ENCODE measurements around the gene ETNK1. TPM values are rescaled to one million over a fixed set of nuclear protein-coding genes. Genes with fewer than 3 reads are reported as not detected.

The ETNK1 gene
- polyA plus RNA-seq, 4 donors: 62.1 to 92.8 (median 64.2) TPM

DNA sequence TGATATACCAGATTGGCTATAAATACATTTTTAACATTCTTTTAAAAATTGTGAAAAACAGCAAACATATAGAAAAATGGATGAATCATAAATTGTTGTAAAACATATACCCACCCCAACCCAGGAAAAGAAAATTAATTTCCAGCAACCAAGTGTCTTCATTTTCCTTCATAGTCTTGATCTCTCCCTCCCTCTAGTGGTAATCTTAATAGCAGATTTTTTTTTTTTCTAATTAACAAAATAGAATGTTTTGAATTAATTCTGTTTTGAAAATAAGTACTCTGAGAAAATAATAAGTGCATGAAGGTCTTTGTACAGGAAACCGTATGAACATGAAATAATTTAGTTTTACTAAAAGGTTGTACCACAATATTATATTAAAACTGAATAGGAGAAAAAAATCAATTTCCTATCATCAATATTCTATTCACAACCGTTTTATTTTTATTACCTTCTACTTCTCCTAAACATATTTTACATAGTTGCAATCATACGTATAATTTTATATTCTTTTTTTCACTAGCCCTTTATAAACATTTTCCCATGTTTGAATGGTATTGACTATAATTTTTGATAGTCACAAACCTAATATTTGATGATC lies 7.0 kb downstream of the ETNK1 start:
- DNase-seq (ENCODE audit: low read depth in 4 of 4, low spot score in 2 of 4): no peak

DNA sequence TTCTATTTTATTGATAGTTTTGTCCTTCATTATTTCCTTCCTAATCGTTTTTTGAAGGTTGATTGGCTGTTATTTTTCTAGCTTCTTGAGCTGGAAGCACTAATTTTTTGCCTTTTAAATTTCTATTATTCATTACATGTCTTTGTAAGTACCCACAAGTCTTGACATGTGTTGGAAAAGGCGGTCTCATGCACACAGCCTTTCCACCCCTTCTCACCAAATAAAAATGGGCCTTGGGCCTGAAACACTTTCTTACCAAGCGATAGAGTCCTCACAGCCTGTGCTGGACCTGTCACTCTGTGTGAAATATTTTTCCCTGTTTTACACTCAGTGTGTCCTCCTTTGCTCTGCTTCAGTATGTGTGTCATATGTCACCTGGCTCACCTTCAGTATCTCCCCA lies 9.9 kb downstream of the ETNK1 start:
- no peak for DNase-seq (ENCODE audit: low read depth in 4 of 4, low spot score in 2 of 4)

DNA sequence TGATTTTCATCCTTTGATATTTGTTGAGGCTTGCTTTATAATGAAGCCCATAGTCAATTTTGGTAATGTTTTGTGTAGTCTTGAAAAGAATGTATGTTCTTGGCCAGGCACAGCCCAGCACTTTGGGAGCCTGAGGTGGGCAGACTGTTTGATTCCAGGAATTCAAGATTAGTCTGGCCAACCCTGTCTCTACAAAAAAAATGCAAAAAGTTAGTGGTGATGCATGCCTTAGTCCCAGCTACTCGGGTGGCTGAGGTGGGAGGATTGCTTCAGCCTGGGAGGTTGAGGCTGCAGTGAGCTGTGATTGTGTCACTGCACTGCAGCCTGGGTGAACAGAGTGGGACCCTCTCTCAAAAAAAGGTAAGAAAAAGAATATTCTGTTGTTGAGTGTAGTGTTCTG lies 10.8 kb downstream of the ETNK1 start:
- no peak for DNase-seq (ENCODE audit: low read depth in 4 of 4, low spot score in 2 of 4)

DNA sequence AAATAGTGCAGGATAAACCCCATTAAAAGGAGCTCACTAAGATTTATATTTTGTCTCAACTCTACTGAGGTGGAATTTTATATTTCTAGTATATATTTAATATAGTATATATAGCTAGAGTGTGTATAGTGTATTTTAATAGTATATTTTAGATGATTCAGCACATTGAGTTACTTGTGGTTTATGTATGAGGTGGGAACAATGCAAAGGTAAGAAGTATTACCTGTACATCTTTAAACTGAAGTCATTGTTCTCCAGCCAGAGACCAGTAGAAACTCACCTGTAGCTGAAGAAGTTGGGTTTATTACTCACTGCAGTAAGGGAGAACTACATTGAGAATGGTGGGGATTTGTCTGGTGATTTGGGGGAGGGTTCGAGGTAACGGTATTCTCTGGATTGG lies 15.9 kb downstream of the ETNK1 start:
- DNase-seq (ENCODE audit: low read depth in 4 of 4, low spot score in 2 of 4): no peak

DNA sequence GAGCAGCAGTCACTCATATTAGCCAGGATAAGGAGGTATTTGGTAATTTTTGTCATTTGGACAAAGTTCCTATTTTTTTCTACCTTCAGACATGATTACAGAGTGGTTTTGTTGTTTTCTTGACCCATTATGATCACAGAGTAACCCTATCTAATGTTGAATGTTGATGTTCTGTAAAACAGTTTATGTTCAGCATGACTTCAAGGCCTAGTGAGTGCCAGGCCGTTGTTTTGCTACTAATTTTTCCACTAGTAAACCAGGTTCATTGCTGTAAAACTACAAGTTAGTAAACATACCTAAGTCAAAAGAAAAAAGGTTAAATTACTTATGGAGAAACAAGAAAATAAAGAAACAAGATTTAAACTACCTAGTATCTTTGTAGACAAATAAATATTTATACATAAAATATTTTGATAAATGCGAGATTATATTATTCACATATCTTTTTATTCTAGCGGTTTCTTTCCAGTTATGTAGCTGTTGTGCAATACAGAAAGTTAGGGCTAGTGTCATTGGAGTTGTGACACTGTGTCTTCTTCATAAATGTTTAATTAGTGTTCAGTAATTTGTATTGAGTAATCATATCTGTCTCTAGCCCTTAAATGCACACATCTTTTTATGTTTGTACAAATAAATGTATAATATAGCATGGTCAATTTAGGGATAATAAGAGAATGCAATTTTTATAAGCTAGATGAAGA lies 16.5 kb downstream of the ETNK1 start:
- DNase-seq (ENCODE audit: low read depth in 4 of 4, low spot score in 2 of 4): no peak

DNA sequence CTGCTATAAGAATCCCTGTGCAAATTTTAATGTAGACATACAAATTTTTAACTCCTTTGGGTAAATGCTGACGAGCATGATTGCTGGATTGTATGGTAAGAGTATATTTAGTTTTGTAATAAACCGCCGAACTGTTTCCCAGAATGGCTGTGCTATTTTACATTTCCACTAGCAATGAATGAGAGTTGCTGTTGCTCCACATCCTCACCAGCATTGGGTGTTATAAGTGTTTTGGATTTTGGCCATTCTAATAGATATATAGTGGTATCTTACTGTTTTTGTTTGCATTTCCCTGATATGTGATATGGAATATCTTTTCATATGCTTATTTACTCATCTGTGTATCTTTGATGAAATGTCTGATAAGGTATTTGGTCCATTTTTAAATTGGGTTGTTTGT lies 23.7 kb downstream of the ETNK1 start:
- DNase-seq (ENCODE audit: low read depth in 4 of 4, low spot score in 2 of 4): no peak

DNA sequence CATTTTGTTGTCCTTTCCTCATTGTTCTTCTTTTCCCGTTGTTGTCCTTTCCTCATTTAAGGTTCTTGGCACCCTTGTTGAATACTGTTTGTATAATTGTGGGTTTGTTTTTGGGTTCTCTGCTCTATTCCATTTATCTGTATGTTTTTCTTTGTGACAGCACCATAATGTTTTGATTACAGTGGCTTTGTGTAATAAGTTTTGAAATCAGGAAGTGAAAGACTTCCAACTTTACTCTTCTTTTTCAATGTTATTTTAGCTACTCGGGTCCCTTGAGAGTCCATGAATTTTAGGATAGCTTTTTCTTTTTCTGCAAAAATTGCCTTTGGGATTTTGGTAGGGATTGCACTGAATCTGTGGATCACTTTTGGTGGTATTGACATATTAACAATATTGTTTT lies 28.1 kb downstream of the ETNK1 start:
- DNase-seq (ENCODE audit: low read depth in 4 of 4, low spot score in 2 of 4): no peak

DNA sequence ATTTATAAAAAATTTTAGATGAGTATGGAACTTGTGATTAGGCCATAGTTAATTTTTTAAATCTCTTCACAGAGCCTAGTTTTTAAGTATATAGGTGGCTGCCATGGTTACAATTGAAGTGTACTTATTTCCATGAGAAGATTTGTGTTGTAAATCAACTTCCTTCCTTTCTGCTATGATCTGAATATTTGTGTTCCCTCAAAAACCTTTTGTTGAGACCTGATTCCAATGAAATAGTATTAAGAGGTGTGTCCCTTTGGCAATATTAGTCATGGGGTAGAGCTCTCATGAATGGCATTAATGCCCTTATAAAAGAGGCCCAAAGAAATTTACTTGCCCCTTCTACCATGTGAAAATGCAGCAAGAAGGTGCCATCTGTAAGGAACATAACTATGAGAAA lies 28.8 kb downstream of the ETNK1 start:
- DNase-seq (ENCODE audit: low read depth in 4 of 4, low spot score in 2 of 4): no peak

DNA sequence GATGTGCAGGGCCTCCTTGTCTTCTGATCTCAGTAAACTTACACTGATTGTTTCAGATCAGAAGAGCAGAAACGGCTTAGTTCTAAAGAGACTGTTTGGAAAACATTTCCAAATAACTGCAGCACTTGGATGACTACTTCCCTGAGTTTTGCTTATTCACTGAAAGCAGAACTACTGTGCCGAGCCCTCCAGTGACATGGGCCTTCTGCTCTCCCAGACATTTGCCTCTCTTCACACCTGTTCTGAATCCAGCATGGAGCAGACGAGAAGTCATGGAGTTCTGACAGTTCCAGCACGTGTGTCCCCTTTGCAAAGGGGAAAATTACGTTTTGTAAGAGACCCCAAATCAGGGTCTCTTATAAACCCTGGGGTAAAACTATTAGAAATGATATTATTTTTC lies 31.4 kb downstream of the ETNK1 start:
- no peak for DNase-seq (ENCODE audit: low read depth in 4 of 4, low spot score in 2 of 4)

DNA sequence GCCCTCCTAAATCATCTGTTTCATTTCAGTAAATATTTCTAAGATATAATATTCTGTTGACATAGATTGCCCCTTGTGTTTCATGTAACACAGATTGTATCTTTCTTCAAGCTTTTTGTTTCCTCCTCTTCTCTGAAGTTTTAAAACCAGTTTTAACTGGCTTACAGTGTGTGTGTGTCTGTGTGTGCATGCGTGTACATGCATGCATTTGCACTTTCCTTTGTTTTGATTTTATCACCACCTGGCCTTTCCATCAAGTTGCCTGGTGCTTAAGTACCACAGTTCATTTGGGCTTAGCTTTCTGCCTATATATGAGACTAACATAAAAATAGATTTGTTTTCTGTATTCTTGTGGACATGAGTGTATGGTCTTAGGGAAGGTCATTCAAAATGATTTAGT lies 31.9 kb downstream of the ETNK1 start:
- no peak for DNase-seq (ENCODE audit: low read depth in 4 of 4, low spot score in 2 of 4)

DNA sequence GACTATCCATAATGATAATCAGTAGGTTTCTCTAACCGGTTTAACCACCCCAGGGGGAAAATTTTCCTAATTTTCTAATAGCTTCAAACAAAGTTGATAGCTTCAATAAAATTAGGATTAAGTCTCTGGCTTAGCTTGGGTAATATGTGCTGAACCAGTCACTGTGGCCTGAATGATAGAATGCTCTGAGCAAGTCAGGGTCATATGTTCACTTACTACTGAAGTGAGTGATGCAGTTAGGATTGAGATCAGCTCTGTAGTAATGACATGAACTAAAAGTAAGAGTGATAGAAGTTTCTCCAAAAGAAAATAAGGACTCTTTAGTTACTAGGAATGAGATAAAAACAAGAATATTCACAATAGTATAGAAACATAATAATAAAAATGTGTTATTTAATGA lies 32.6 kb downstream of the ETNK1 start:
- DNase-seq (ENCODE audit: low read depth in 4 of 4, low spot score in 2 of 4): no peak

DNA sequence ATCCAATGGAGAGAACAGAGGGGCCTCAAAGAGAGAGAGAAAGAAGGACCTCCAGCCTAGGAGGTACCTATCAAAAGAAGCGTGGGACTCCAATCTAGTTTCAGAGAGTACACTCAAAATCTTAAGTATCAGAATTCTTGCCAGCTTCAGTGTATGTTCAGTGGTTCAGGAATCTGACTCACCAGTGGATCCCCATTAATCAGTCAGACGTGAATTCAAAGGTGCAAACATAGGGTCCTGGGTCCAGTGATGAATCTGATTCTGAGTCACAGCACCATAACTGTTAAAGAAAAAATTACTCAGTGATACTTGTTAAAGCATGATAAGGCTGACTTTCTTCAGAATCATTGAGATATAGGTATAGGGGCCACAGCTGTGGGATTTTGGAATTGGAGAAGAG lies 33.2 kb downstream of the ETNK1 start:
- no peak for DNase-seq (ENCODE audit: low read depth in 4 of 4, low spot score in 2 of 4)

DNA sequence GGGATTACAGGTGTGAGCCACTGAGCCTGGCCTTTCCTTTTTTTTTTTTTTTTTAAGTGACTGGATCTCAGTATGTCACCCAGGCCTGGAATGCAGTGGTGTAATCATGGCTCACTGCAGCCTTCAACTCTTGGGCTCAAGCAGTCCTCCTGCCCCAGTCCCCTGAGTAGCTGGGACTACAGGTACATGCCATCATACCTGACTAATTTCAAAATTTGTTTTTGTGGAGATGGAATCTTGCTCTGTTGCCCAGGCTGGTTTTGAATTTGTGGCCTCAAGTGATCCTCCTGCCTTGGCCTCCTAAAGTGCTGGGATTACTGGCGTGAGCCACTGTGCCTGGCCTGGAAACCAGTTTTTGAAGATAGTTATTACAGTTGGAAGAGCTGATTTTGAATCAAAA lies 37.4 kb downstream of the ETNK1 start:
- DNase-seq (ENCODE audit: low read depth in 4 of 4, low spot score in 2 of 4): no peak

DNA sequence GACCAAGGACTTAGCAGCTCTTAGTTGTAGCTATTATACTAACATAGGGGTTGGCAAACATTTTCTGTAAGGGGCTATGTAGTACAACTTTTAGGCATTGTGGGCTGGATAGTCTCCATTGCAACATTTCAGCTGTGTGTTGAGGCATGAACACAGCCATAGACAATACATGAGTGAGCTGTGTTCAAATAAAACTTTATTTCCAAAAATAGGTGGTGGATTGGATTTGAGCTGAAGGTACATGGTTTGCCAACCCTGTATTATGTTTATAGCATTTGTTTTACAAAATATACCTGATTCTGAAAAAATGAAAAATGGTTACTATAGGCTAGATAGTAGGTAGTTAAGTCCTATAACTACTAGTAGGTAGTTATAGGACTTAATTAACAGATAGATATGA lies 40.5 kb downstream of the ETNK1 start:
- DNase-seq (ENCODE audit: low read depth in 4 of 4, low spot score in 2 of 4): no peak

DNA sequence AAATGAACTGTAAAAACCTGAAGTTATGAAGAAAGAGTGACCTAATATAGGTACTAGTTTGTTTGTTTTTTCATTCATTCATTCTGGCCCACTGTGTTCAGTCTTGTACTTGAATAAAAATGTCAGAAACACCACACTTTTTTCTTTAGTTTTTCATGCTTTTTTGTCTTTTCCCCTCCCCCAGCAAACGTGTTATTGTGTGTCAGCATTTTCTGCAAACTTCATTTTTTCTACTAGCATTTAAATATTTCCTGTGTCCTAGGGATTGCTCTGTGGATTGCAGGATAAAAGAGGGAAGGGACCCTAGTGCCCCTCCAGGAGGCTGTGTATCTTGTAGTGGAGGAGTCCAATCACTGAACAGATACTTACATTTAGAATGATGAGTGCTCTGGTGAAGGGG lies 42.2 kb downstream of the ETNK1 start:
- DNase-seq (ENCODE audit: low read depth in 4 of 4, low spot score in 2 of 4): no peak

DNA sequence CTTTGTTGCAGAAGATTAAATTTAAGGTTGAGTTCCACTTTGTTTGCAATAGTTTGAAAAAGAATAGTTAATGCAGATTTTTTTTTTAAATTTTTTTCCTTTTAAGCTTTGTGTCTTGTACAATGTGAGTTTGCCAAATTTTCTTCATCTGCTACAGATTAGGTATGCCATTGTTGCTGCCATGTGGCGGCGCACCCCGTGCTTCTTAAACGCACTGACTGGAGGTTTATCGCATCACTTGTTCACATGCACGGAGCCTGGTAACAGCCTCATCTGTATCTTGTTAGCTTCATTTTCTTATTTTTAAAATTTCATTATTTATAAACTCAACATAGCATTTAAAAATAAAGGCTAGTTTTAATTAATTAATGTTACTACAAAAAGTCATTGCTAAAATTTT lies 43.5 kb downstream of the ETNK1 start:
- DNase-seq (ENCODE audit: low read depth in 4 of 4, low spot score in 2 of 4): no peak

DNA sequence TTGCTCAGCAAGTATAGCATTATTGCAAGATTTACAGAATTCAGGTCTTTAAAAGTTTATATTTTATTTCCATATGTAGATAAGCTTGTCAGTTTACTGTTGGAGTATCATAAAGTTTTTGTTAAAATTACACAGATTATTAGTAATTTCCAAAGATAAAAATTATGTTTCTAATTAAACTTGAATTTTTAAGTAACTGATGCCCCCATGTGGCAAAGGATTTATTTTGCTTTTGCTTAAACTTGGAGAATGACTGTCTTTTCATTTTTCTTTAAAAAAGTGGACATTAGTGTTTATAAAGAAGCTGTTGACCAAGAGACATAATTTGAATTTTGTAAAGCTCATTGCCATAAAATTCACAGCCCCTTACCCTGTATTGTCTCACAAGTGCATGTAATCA lies 45.8 kb downstream of the ETNK1 start:
- no peak for DNase-seq (ENCODE audit: low read depth in 4 of 4, low spot score in 2 of 4)

DNA sequence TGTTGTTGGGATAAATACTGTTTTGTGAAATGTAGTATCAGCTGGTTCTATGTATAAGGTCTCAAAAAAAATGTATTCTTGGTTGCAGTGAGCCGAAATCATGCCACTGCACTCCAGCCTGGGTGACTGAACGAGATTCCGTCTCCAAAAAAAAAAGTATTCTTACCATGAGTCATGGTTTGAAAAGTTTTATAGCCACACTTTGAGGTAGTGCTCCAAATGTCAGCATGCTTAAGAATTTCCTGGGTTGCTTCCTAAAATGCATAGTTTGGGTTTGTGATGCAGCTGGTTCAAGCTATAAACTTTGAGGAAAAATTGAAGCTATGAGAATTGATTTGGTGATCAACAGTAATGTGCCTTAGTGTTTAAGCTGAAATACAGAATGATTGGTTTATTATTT lies 48.0 kb downstream of the ETNK1 start:
- no peak for DNase-seq (ENCODE audit: low read depth in 4 of 4, low spot score in 2 of 4)

DNA sequence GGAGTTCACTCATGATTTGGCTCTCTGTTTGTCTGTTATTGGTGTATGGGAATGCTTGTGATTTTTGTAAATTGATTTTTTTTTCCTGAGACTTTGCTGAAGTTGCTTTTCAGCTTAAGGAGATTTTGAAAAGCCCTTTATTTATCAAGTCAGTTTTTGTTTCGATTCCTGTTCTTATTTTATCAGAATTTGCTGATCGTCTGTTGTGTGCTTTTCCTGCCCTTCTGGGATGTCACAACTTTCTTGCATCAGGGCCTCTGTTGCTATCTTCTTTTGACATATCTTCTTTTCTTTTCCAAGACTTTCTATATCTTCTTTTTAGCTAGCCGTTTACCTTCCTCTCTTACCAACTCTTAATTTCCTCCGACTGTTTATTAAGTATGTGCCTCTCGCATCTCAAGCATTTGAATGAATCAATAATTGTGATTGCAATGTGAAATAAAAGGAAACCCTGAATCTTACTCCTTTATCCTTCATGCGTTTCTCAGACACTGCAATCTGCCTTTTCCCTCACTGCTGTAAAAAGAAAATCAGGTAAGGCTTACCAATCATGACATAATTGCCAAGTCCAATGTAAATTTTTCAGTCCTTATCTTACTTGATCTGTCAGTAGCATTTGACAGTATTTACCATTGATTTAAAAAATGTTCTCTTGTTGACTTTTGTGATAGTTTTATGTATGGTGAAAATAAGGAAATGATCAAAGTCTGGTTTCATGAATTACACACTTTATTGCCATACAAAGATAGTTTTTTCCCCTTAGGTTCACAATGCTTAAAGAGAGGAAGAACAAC lies 53.0 kb downstream of the ETNK1 start:
- no peak for DNase-seq (ENCODE audit: low read depth in 4 of 4, low spot score in 2 of 4)

DNA sequence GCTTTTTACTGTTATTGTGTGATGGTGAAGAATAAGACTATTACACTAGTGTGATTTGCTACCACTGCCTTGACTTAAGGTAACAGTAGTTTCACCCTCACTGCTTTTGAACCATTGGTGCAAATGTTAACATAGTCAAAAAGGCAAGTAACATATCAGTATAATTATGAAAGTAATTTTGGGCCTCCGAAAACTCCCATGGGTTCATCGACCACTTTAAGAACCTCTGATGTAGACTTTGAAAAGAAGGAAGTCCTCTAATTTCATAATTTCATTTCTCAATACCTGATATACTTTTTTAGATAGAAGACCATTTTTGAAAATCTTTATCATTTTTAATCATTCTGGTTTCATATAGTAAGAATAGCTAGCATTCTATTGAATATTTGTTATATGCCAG lies 57.7 kb downstream of the ETNK1 start:
- no peak for DNase-seq (ENCODE audit: low read depth in 4 of 4, low spot score in 2 of 4)

DNA sequence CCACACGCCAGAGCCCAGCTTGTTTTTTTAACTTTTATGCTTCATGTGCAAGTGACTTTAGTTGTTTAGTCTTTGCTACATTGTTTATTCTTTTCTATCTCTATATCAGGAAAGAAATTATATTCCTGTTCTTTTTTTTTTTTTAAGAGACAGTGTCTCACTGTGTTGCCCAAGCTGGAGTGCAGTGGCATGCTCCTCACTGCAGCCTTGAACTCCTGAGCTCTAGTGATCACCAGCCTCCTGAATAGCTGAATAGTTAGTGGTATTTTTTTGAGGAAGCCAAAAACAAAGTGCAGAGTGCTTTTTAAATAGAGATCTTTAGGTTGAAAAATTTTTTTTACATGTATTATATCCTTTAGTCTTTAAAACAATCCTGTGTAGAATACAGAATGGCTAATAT lies 58.2 kb downstream of the ETNK1 start:
- no peak for DNase-seq (ENCODE audit: low read depth in 4 of 4, low spot score in 2 of 4)
